Heart left ventricle (tissue), 16 donors: Measurements from ENCODE around the gene CLASP2. TPM values are rescaled to one million over a fixed set of nuclear protein-coding genes. Genes with fewer than 3 reads are reported as not detected.

ENCODE experiments used
- ATAC-seq, 4 donors: fragments of 200-7000 bp; cut with Tn5 transposase; one replicate each; pipeline ENCODE4 v1.9.1; 2020 to 2022; ENCODE audit warnings: moderate library complexity in 4 of 4, mild to moderate bottlenecking in 3 of 4, moderate number of reproducible peaks in 1 of 4
- DNase-seq, 5 donors: peaks; one replicate each; pipeline ENCODE4 v3.0.0-alpha.2; 2020
- H3K27ac ChIP-seq, 12 donors: fragments of 200-600 bp; sonication (generic) in 4 of 12; one replicate each; pipeline versions ENCODE4 v1.5.0 to v1.8.0; 2016 to 2022; ENCODE audit warnings: mild to moderate bottlenecking in 2 of 12
- H3K27me3 ChIP-seq, 9 donors: fragments of 200-600 bp; sonication (generic) in 2 of 9; one replicate each; pipeline versions ENCODE4 v1.5.1 to v1.8.0; 2016 to 2022; ENCODE audit warnings: mild to moderate bottlenecking in 3 of 9
- H3K36me3 ChIP-seq, 9 donors: fragments of 200-600 bp; sonication (generic) in 2 of 9; one replicate each; pipeline versions ENCODE4 v1.5.0 to v1.8.0; 2018 to 2022; ENCODE audit warnings: mild to moderate bottlenecking in 2 of 9
- H3K4me1 ChIP-seq, 12 donors: fragments of 200-600 bp; sonication (generic) in 4 of 12; one replicate each; pipeline versions ENCODE4 v1.5.0 to v1.8.0; 2016 to 2022; ENCODE audit warnings: mild to moderate bottlenecking in 3 of 12
- H3K4me3 ChIP-seq, 12 donors: fragments of 200-600 bp; sonication (generic) in 4 of 12; one replicate each; pipeline versions ENCODE4 v1.5.0 to v1.8.0; 2017 to 2022; ENCODE audit warnings: mild to moderate bottlenecking in 9 of 12, moderate library complexity in 4 of 12
- H3K9me3 ChIP-seq, 12 donors: fragments of 200-600 bp; sonication (generic) in 4 of 12; one replicate each; pipeline versions ENCODE4 v1.5.0 to v1.8.0; 2016 to 2022; ENCODE audit warnings: mild to moderate bottlenecking in 1 of 12
- CTCF ChIP-seq, 12 donors: fragments of 200-600 bp; sonication (generic) in 4 of 12; IDR thresholded peaks; one replicate each; pipeline versions ENCODE4 v1.5.0 to v1.8.0; 2018 to 2022; ENCODE audit warnings: antibody characterized with exemption in 12 of 12, mild to moderate bottlenecking in 5 of 12
- POLR2A ChIP-seq, 2 donors: fragments of 450-650 bp; IDR thresholded peaks; one replicate each; pipeline ENCODE4 v1.6.1; 2017; ENCODE audit warnings: antibody characterized with exemption in 2 of 2, mild to moderate bottlenecking in 2 of 2, moderate library complexity in 2 of 2
- WGBS, 4 donors: extraction: QIAGEN DNeasy Blood & Tissue Kit in 2 of 4; methylation state at CpG; one replicate each; pipeline versions ENCODE4 v1.1.5 to v1.1.7; 2013 to 2018; 5-methylcytosine and 5-hydroxymethylcytosine counted together
- intact Hi-C, 10 donors: fragments of 100-400 bp; cut with DNase I; formaldehyde crosslinking; loops; one replicate each; pipeline versions ENCODE4 v1.11.1 to v1.14.2; 2022
- polyA plus RNA-seq, 2 donors: library from polyadenylated mRNA; stranded (reverse); fragments of 200-250 nt; gene quantifications; one replicate each; pipeline ENCODE4 v1.2.3, GENCODE V29; 2013
- total RNA-seq, 9 donors: library from RNA; depleted of rRNA in 2 of 9; stranded (reverse); fragments of >200 nt in 2 of 9; fragmentation: NEBNext Ultra II Directional in 3 of 9; extraction: Animal tissue kit (Norgen Biotek cat#: 25700) in 3 of 9; gene quantifications; one replicate each; pipeline versions ENCODE4 v1.1.0 to v1.2.4, GENCODE V29; 2016 to 2023
- donor health status: ischemic (EF 13 %, LVEDD 7.1; RV severe dilation, severe dysfunction).
- donor health status: healthy with polysubstance abuse.
- donor health status: DM: no; HTN: yes; CAD: no.
- donor health status: DM: no; HTN: no; CAD: no.
- donor health status: ischemic (EF 25% LVEDD 6.9; RV normal size, moderate dysfunction).
- donor health status: ischemic (EF 25% LVEDD 5.7; RV mildly dilated, moderate dysfunction).
- donor health status: healthy.
- donor health status: DM: yes; HTN: yes; CAD: no.
- donor health status: ischemic (EF 35%, LVEDD 5.7; RV mildly dilated, moderate dysfunction).
- donor health status: nonischemic (EF 11% LVEDD 7.7; RV severe dilation, severe dysfunction).
- donor health status: DM: yes; HTN: yes; CAD: no.
- donor health status: PGD.
- donor health status: ischemic (EF 29% LVEDD 5.4; RV normal size, mild dysfunction).
- donor health status: nonischemic (EF 23%, LVEDD 6.1; RV moderate dilation, normal function).

Gene CLASP2
- total and polyA plus RNA-seq, 11 donors: 13.3 to 111 (median 78.2) TPM

GRCh38 chr3:33650495-33650894 lies 67.6 kb downstream of the CLASP2 start:
- 78 to 91% (median 84%) methylated on average over 1 of the region's 1 CpG for WGBS, 4 donors
- ATAC-seq (no peak), DNase-seq (no peak)
- Histone ChIP-seq H3K27ac (no peak overlapping the region), H3K9me3 (no peaks in the 10 kb centered on the region), H3K4me1 (peaks cover 0 to 30% (median 9%) of the 10 kb centered on the region in 12 donors), H3K36me3 (peaks cover 0 to 3% (median 0%) of the 10 kb centered on the region in 9 donors), H3K4me3 (no peak overlapping the region), H3K27me3 (no peaks in the 10 kb centered on the region)
- no peak for TF ChIP-seq POLR2A (IDR thresholded peaks at IDR 0.05)
- no peak for TF ChIP-seq CTCF (IDR thresholded peaks at IDR 0.05)
- intact Hi-C loops: no loop called here

GRCh38 chr3:33648793-33649192 lies 69.3 kb downstream of the CLASP2 start:
- intact Hi-C loops: no loop called here

GRCh38 chr3:33646406-33646805 lies 71.6 kb downstream of the CLASP2 start:
- H3K27ac ChIP-seq: no peak overlapping the region
- TF ChIP-seq CTCF (IDR thresholded peaks at IDR 0.05): no peak
- intact Hi-C loops: no loop called here
- peaks cover 0 to 22% (median 5%) of the 10 kb centered on the region in 12 donors for H3K4me1 ChIP-seq
- H3K27me3 ChIP-seq: no peaks in the 10 kb centered on the region
- H3K4me3 ChIP-seq: no peak overlapping the region
- WGBS, 4 donors: 86 to 96% (median 95%) methylated on average over 1 of the region's 1 CpG
- peaks cover 0 to 18% (median 3%) of the 10 kb centered on the region in 9 donors for H3K36me3 ChIP-seq
- DNase-seq (no peak), ATAC-seq (no peak)
- H3K9me3 ChIP-seq: no peaks in the 10 kb centered on the region

More at GRCh38 chr3:33648793-33649192, 69.3 kb downstream of the CLASP2 start:
- Histone ChIP-seq H3K27ac (no peak overlapping the region), H3K4me1 (peaks cover 0 to 38% (median 12%) of the 10 kb centered on the region in 12 donors), H3K4me3 (no peak overlapping the region), H3K27me3 (no peaks in the 10 kb centered on the region), H3K9me3 (no peaks in the 10 kb centered on the region), H3K36me3 (peaks cover 0 to 8% (median 0%) of the 10 kb centered on the region in 9 donors)
- 74 to 83% (median 76%) methylated on average over 1 of the region's 1 CpG for WGBS, 4 donors
- ATAC-seq: no peak
- DNase-seq: no peak
- TF ChIP-seq CTCF (IDR thresholded peaks at IDR 0.05) (no peak), POLR2A (IDR thresholded peaks at IDR 0.05) (no peak)

GRCh38 chr3:33645060-33645647 lies 72.9 kb downstream of the CLASP2 start:
- TF ChIP-seq CTCF (IDR thresholded peaks at IDR 0.05): no peak
- TF ChIP-seq POLR2A (IDR thresholded peaks at IDR 0.05): no peak
- no peaks in the 10 kb centered on the region for H3K9me3 ChIP-seq
- peaks cover 0 to 17% (median 5%) of the 10 kb centered on the region in 12 donors for H3K4me1 ChIP-seq
- WGBS, 4 donors: 32 to 43% (median 40%) methylated on average over 5 of the region's 5 CpGs
- H3K27me3 ChIP-seq: no peaks in the 10 kb centered on the region
- DNase-seq (no peak), ATAC-seq (peak; percentile 52 to 75 (median 60))
- peaks cover 0 to 22% (median 3%) of the 10 kb centered on the region in 9 donors for H3K36me3 ChIP-seq
- intact Hi-C loops: no loop called here
- peak overlapping the region in 2 of 12 donors; percentile 13 to 19 for H3K27ac ChIP-seq
- peak overlapping the region in 10 of 12 donors; percentile 13 to 56 (median 46) for H3K4me3 ChIP-seq
